Measurements from ENCODE around the gene EBF3.

The EBF3 gene

DNA sequence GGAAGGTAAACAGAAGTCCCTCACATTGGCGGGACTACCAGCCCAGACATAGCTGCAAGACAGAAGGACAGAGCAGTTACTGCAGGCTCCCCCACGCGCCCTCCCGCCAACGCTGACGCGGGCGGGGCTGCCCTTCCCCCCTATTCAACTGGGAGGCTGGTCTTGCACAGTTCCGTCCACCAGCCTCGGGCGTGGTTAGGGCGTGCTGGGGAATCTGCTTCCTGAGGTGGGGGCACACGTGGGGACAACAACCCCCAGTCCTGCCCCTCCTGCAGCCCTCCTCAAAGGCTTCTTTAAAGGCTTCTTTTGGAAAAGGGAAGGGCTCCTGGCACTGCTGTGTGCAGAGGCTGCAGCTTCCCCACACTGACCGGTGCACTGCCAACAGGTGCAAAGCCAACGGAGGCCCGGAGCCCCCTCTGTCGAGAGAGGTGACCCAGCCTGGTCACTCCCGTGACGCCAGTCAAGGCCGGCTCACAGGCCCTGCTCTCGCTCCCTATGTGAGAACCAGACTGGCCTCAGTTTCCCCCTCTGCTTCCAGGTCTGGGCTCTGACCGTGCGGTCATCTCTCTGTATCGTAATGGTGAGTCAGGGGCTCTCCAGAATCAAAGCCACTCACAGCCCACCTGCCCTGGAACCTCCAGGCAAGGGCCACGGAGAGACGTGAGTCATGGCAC lies 126.0 kb downstream of the EBF3 start:
- no peak for DNase-seq (ENCODE audit: low read depth, low spot score)

DNA sequence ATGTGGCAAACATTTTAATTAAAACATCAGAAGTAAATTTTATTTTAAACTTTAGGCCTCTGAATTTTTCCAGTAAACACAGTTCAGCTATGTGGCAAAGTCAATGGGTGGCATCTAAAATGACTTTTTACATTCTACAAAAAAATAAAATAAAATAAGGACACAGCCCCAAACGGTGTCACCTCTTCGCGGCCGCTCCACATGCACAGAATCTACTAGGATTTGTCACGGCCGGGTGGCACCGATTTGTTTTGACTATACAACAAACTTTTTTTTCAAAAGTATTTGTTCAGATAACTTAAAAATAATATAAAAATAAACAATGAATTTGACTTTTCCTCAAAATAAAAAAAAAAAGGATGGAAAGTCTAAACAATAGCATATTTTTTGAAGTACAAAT lies 127.8 kb downstream of the EBF3 start:
- DNase-seq (ENCODE audit: low read depth, low spot score) = no peak

- DNase-seq (ENCODE audit: low read depth, low spot score) = no peak
Measured at GRCh38 chr10:129833994-129834739, 129.9 kb downstream of the EBF3 start.

GRCh38 chr10:129833468-129833950 lies 130.6 kb downstream of the EBF3 start:
- no peak for DNase-seq (ENCODE audit: low read depth, low spot score)

DNA sequence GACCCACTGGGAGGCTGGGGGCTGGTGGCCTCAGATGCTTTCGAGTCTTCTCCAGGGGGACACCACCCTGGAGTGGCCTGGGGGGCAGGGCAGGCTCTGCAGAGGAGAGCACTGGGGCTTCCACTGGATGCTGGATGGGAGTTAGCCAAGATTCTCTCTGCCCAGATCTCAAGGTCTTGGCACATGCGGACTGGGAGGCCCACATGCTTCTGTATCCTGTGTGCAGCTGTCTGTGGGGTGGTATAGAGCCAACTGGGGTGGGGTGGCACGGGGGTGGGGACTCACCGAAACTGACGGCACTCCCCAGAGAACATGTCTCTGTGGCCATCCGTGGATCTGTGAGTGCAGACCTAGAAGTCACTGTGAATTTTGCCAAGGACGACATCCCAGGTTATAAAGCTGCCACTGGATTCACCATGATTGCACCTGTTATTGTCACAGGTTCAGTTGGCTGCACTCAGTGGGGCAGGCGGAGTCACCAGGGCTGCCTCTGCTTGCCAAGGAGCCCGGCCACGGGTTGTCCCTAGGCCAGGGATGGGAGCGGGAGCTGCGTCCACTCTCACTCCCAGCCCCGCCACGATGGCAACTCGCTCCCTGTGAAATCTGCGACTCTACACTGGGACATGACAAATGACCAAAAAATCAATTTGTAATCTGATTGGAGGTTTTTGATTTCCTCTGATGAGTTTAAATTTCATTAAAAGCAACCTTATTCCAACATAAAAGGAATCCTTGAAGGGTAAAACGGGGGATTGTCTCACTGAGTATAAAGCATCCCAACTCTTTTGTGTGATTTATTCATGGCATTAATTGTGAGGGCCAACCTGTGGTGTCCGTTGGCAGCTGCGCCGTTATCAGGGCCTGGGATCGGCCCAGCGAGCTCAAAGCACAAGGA lies 131.3 kb downstream of the EBF3 start:
- DNase-seq (ENCODE audit: low read depth, low spot score) = no peak

DNA sequence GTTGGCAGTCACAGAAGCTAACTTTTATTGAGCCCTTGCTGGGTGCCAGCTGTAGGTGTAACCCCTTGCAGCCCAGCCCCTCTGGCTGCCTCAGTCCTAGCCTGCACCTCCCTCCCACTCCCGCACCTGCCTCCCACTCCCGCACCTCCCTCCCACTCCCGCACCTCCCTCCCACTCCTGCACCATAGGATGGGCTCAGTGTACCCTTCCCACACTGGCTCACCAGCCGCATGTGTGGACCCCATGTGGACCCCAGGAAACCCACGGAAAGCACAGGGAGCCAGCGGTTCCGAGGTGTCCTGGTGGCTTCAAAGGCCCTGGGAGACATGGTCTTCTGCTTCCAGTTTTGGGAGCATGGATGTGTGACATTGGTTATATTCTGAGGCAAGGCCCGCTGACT lies 132.9 kb downstream of the EBF3 start:
- no peak for DNase-seq (ENCODE audit: low read depth, low spot score)

DNA sequence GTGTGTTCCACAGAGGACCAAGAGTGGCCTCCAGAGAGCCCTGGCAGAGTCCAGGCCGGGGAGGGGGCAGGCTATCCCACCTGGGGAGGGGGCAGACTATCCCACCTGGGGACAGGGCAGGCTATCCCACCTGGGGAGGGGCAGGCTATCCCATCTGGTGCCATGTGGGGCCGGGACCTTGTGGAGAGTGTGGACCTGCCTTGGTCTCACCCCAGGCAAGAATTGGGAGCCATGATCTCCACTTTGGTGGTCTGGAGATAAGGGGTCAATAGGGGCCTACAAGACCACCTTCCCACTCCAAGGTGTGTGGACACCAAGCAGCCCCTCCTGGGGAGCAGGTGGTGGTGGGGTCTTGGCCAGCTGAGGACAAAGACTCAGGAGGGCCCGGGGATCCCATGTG lies 138.2 kb downstream of the EBF3 start:
- DNase-seq (ENCODE audit: low read depth, low spot score) = no peak

DNA sequence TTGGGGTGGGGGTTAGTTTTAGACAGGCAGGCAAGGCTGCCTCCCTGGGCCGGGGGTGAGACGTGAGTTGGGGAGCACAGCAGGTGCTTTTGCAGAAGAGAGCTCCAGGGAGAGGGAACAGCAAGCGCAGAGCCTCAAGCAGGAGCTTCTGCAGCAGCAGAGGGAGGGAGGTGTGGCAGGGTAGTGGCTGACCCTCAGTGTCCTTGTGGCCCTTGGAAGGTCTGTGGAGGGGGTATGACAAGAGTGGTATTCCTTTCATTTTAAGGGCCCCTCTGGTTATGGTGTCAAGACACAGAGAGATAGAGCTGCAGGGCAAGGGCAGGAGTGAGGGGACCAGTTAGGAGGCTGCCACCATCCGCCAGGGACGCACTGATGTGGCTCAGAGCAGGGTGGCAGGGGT lies 138.9 kb downstream of the EBF3 start:
- no peak for DNase-seq (ENCODE audit: low read depth, low spot score)

- DNase-seq (ENCODE audit: low read depth, low spot score) = no peak
Measured at GRCh38 chr10:129820451-129820850, 143.6 kb downstream of the EBF3 start.

DNA sequence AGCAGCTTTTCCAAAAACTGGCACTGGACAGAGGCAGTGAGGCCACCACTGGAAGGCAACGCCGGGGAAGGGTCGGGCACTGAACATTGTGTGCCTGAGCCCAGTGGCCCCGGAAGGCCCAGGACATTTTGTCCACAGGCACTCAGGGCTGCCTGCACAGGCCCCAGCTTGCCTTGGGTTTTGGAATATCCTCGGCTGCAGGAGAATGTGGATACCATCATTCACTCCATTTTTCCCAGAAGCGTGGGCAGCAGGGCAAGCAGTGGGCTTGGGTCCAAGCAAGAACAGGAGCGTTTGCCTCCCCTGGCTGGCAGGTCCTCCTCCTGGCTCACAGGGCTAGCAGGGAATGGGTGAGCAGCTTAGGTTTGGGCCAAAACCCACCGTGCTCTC lies 147.4 kb downstream of the EBF3 start:
- no peak for DNase-seq (ENCODE audit: low read depth, low spot score)

DNA sequence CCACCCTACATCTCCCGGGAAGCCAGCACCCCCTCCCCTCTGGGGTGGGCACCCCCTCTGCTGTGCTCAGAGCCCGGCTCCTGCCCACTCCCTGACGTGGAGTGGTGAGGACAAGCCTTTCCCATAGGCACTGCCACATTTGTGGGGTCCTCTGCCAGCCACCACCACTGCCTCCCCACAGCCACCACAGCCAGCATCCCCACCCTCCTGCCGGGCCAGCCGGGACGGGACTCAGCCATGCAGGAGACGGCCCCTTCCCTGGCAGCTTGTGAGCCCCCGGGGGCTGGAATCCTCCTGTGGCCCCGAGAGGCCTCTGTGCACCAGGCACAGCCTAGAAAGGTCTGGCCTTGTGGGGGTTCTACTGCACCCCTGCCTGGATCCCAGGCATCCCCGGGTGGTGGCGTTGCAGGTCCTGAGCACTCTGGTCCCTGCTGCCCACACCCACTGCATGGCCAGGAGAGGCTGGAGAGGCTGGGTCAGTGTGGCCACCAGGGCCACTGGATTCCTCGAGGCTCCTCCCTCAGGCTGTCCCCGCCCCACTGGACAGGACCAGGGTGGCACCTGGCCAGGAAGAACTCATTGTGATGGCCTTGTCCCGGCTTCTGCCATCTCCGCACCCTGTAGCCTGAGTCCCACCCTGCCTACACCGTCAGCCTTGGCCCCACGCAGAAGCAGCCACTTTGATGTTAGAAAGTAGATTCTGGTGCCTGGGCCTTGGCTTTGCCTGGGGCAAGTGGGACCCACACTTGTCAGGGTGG lies 148.0 kb downstream of the EBF3 start:
- DNase-seq (ENCODE audit: low read depth, low spot score) = no peak

GRCh38 chr10:129814681-129815646 lies 149.1 kb downstream of the EBF3 start:
- no peak for DNase-seq (ENCODE audit: low read depth, low spot score)

GRCh38 chr10:129812398-129812797 lies 151.7 kb downstream of the EBF3 start:
- DNase-seq (ENCODE audit: low read depth, low spot score) = no peak

DNA sequence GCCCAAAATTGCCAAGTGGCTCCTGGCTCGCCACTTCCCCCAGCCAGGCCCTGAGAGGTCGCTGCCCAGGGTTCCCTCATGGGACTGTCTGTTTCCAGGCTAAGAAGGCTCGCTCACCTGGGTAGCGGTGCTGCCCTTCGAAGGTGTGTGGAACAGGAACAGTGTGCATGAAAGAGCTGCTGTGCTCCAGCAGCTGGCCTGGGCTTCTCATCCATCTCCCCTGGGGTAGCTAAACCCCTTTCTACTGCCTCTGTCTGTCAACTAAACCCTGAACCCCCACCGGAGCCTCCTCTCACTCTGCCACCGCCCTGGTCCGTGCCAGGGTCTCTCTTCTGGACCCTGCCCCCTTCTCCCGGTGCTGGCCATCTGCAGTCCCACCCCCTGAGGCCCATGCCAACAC lies 152.9 kb downstream of the EBF3 start:
- DNase-seq (ENCODE audit: low read depth, low spot score) = no peak

- DNase-seq (ENCODE audit: low read depth, low spot score) = no peak
Measured at GRCh38 chr10:129809841-129810240, 154.2 kb downstream of the EBF3 start.

GRCh38 chr10:129809431-129809830 lies 154.6 kb downstream of the EBF3 start:
- DNase-seq (ENCODE audit: low read depth, low spot score) = no peak

- DNase-seq (ENCODE audit: low read depth, low spot score) = no peak
Measured at GRCh38 chr10:129808092-129808983, 155.7 kb downstream of the EBF3 start.

DNA sequence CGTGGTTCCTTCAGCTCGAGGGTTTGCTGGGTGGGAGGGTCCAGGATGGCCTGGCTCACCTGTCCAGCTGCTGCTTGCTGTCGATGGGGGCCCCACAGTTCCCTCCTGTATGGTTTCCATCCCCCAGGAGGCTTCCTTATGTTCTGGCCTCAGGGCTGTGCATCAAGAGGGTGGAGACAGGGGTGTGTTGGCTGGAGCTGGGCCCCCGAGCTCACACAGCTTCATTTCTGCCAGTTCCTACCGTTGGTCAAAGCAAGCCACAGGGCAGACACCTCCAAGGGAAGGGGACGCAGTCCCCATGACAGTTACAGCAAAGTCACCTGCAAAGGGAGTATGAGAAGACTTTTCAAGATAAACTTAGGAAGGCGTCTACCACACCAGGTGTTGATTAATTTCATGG lies 156.9 kb downstream of the EBF3 start:
- no peak for DNase-seq (ENCODE audit: low read depth, low spot score)

DNA sequence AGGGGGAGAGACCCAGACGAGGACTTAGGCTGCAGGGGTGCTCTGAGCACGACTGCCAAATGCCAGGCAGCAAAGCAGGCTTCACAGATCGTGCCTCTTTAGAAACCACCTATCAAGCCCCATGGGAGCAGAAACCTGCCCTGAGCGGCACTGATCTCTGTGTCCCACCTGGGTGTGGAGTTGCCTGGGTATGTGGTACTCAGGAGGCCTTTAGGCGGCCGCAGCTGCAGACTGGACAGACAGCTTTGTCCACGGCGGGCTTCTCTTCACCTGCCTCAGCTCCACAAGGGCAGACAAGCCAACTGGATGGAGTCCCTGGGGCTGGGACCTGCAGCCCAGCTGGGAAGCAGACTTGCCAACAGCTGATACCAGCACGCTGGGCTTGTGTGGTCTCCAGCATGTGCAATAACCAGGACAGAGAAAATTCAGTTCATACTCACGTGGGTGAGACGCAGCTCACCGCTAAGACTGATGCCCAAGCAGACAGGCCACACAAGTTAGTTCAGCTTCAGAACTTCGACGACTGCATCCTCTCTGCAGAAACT lies 163.2 kb downstream of the EBF3 start:
- no peak for DNase-seq (ENCODE audit: low read depth, low spot score)
